Mesenchymal stem cell (in vitro differentiated cells and primary cell): ENCODE measurements around the gene ASB1.
A peak's percentile ranks its signal among the peaks of the same experiment; 100 is the strongest.

Experiments
- DNase-seq: peaks from one replicate; pipeline ENCODE4 v3.0.0-alpha.2; 2013
- H2AFZ ChIP-seq: one replicate; pipeline ENCODE4 v1.6.1; 2013; ENCODE audit warnings: low read depth, mild to moderate bottlenecking, control low read depth, inconsistent platforms, low read length, moderate library complexity
- H2AK5ac ChIP-seq: 2 replicates; pipeline ENCODE4 v1.6.1; 2013; ENCODE audit warnings: low read length, moderate library complexity, mild to moderate bottlenecking, inconsistent platforms; ENCODE audit not compliant: severe bottlenecking
- H2BK120ac ChIP-seq: one replicate; pipeline ENCODE4 v1.6.1; 2013; ENCODE audit warnings: low read depth, mild to moderate bottlenecking, inconsistent platforms, low read length, moderate library complexity
- H2BK12ac ChIP-seq, 2 experiments: one replicate each; pipeline ENCODE4 v1.6.1; 2013; ENCODE audit warnings: inconsistent platforms in 2 of 2, low read length in 2 of 2, mild to moderate bottlenecking in 2 of 2, moderate library complexity in 2 of 2, control low read depth in 1 of 2
- H2BK15ac ChIP-seq: one replicate; pipeline ENCODE4 v1.6.1; 2013; ENCODE audit warnings: mild to moderate bottlenecking, low read depth, inconsistent platforms; ENCODE audit not compliant: poor library complexity, severe bottlenecking
- H2BK5ac ChIP-seq: 2 replicates; pipeline ENCODE4 v1.6.1; 2013; ENCODE audit warnings: low read depth, mild to moderate bottlenecking, low read length, control low read depth, inconsistent platforms; ENCODE audit not compliant: poor library complexity, severe bottlenecking
- H3K14ac ChIP-seq, 2 experiments: one replicate each; pipeline ENCODE4 v1.6.1; 2013; ENCODE audit warnings: inconsistent platforms in 2 of 2, low read length in 2 of 2, control low read depth in 1 of 2, mild to moderate bottlenecking in 1 of 2, moderate library complexity in 1 of 2
- H3K18ac ChIP-seq, 2 experiments: one replicate each; pipeline ENCODE4 v1.6.1; 2013; ENCODE audit warnings: inconsistent platforms in 2 of 2, low read length in 2 of 2, control low read depth in 1 of 2, low read depth in 1 of 2, mild to moderate bottlenecking in 1 of 2
- H3K23ac ChIP-seq, 2 experiments: one replicate each; pipeline ENCODE4 v1.6.1; 2013; ENCODE audit warnings: inconsistent platforms in 2 of 2, low read length in 2 of 2, mild to moderate bottlenecking in 2 of 2, moderate library complexity in 2 of 2, control low read depth in 1 of 2
- H3K27ac ChIP-seq: 2 replicates; pipeline ENCODE4 v1.5.1; 2013; ENCODE audit warnings: mild to moderate bottlenecking, moderate library complexity, low read length, control low read depth, inconsistent platforms; ENCODE audit not compliant: poor library complexity, severe bottlenecking
- H3K27me3 ChIP-seq, 2 experiments: 2 replicates each; pipeline versions ENCODE4 v1.6.1 to v1.7.0; 2013; ENCODE audit warnings: low read length in 2 of 2, mild to moderate bottlenecking in 2 of 2, moderate library complexity in 2 of 2, control low read depth in 1 of 2, inconsistent platforms in 1 of 2; ENCODE audit not compliant: control insufficient read depth in 1 of 2, insufficient read depth in 1 of 2
- H3K36me3 ChIP-seq, 2 experiments: 2 replicates each; pipeline versions ENCODE4 v1.6.1 to v1.7.0; 2013; ENCODE audit warnings: low read length in 2 of 2, control low read depth in 1 of 2, inconsistent platforms in 1 of 2, low read depth in 1 of 2, mild to moderate bottlenecking in 1 of 2; ENCODE audit not compliant: insufficient read depth in 2 of 2, control insufficient read depth in 1 of 2
- H3K4ac ChIP-seq, 2 experiments: one replicate each; pipeline ENCODE4 v1.6.1; 2013; ENCODE audit warnings: inconsistent platforms in 2 of 2, low read length in 2 of 2, mild to moderate bottlenecking in 2 of 2, moderate library complexity in 2 of 2, control low read depth in 1 of 2, low read depth in 1 of 2
- H3K4me1 ChIP-seq: 2 replicates; pipeline ENCODE4 v1.6.1; 2013; ENCODE audit warnings: low read depth, low read length, control low read depth; ENCODE audit not compliant: control insufficient read depth, insufficient read depth
- H3K4me2 ChIP-seq: 2 replicates; pipeline ENCODE4 v1.6.1; 2013; ENCODE audit warnings: low read length, mild to moderate bottlenecking, inconsistent platforms; ENCODE audit not compliant: poor library complexity, severe bottlenecking
- H3K4me3 ChIP-seq, 2 experiments: 2 replicates each; pipeline versions ENCODE4 v1.5.1 to v1.7.0; 2013; ENCODE audit warnings: low read length in 2 of 2, mild to moderate bottlenecking in 2 of 2, control low read depth in 1 of 2, low read depth in 1 of 2; ENCODE audit not compliant: insufficient read depth in 1 of 2
- H3K79me1 ChIP-seq: replicated peaks from 2 replicates; pipeline ENCODE4 v1.6.1; 2013; ENCODE audit warnings: mild to moderate bottlenecking, control low read depth, low read length, inconsistent platforms; ENCODE audit not compliant: poor library complexity, severe bottlenecking
- H3K9ac ChIP-seq: 2 replicates; pipeline ENCODE4 v1.7.0; 2013; ENCODE audit warnings: mild to moderate bottlenecking, low read length, moderate library complexity
- H3K9me3 ChIP-seq: 2 replicates; pipeline ENCODE4 v1.7.0; 2013; ENCODE audit warnings: mild to moderate bottlenecking, low read length; ENCODE audit not compliant: control insufficient read depth
- H4K8ac ChIP-seq: one replicate; pipeline ENCODE4 v1.6.1; 2013; ENCODE audit warnings: inconsistent platforms, mild to moderate bottlenecking, low read length, moderate library complexity
- H4K91ac ChIP-seq: one replicate; pipeline ENCODE4 v1.6.1; 2013; ENCODE audit warnings: mild to moderate bottlenecking, low read length, inconsistent platforms
- WGBS: methylation state at CpG from one replicate; pipeline ENCODE4 v1.1.7; 2013; ENCODE audit warnings: mixed read lengths; 5-methylcytosine and 5-hydroxymethylcytosine counted together

The ASB1 gene

GRCh38 chr2:238456449-238456848, 29.7 kb downstream of the ASB1 start:
- Histone ChIP-seq H4K8ac (no peak overlapping the region), H3K27ac (no peak overlapping the region), H4K91ac (no peak overlapping the region), H3K36me3 (peaks cover 12 to 19% of the 10 kb centered on the region in 2 experiments), H3K9me3 (peaks cover 9% of the 10 kb centered on the region), H2AK5ac (no peak overlapping the region), H3K79me1 (peaks cover 2% of the 10 kb centered on the region), H2BK5ac (no peak overlapping the region), H3K4me2 (no peak overlapping the region), H3K18ac (no peak overlapping the region), H2BK15ac (no peak overlapping the region), H3K4ac (no peak overlapping the region), H3K23ac (no peak overlapping the region), H3K27me3 (peaks cover 0 to 5% of the 10 kb centered on the region in 2 experiments), H3K4me1 (no peaks in the 10 kb centered on the region), H2BK12ac (no peak overlapping the region), H3K9ac (no peak overlapping the region), H3K14ac (no peak overlapping the region), H2BK120ac (no peak overlapping the region), H2AFZ (no peak overlapping the region), H3K4me3 (no peak overlapping the region)
- no peak for DNase-seq
- 78% methylated on average over 1 of the region's 1 CpG for whole genome bisulfite sequencing

- no peak overlapping the region for H2BK15ac ChIP-seq
- no peaks in the 10 kb centered on the region for H3K4me1 ChIP-seq
- no peak overlapping the region for H3K27ac ChIP-seq
- H3K4ac ChIP-seq, result no peak overlapping the region
- H2AFZ ChIP-seq, result no peak overlapping the region
- no peak overlapping the region for H3K14ac ChIP-seq
- H3K4me3 ChIP-seq, result no peak overlapping the region
- H4K91ac ChIP-seq, result no peak overlapping the region
- no peak overlapping the region for H3K9ac ChIP-seq
- H2BK12ac ChIP-seq, result no peak overlapping the region
- H3K18ac ChIP-seq, result no peak overlapping the region
- no peak overlapping the region for H4K8ac ChIP-seq
- no peak overlapping the region for H3K23ac ChIP-seq
- H3K4me2 ChIP-seq, result no peak overlapping the region
- peaks cover 9% of the 10 kb centered on the region for H3K9me3 ChIP-seq
- no peaks in the 10 kb centered on the region for H3K79me1 ChIP-seq
- H2AK5ac ChIP-seq, result no peak overlapping the region
- no peak overlapping the region for H2BK5ac ChIP-seq
- WGBS, result 88% methylated on average over 9 of the region's 10 CpGs
- peaks cover 7 to 11% of the 10 kb centered on the region in 2 experiments for H3K36me3 ChIP-seq
- no peak overlapping the region for H2BK120ac ChIP-seq
- H3K27me3 ChIP-seq, result peaks cover 0 to 5% of the 10 kb centered on the region in 2 experiments
- no peak for DNase-seq
These were observed 30.5 kb downstream of the ASB1 start for GRCh38 chr2:238456970-238457926.

- no peak overlapping the region for H3K4ac ChIP-seq
- H3K79me1 ChIP-seq, result no peaks in the 10 kb centered on the region
- no peak overlapping the region for H3K14ac ChIP-seq
- peaks cover 4 to 6% of the 10 kb centered on the region in 2 experiments for H3K36me3 ChIP-seq
- H3K9me3 ChIP-seq, result peaks cover 9% of the 10 kb centered on the region
- H2BK15ac ChIP-seq, result no peak overlapping the region
- H4K91ac ChIP-seq, result no peak overlapping the region
- peak overlapping the region in 1 of 2 experiments; percentile 46 for H3K4me3 ChIP-seq
- DNase-seq, result no peak
- no peak overlapping the region for H2BK120ac ChIP-seq
- no peak overlapping the region for H2AK5ac ChIP-seq
- H3K23ac ChIP-seq, result no peak overlapping the region
- WGBS, result 87% methylated on average over 3 of the region's 3 CpGs
- H3K4me1 ChIP-seq, result no peaks in the 10 kb centered on the region
- H3K27ac ChIP-seq, result no peak overlapping the region
- no peak overlapping the region for H3K4me2 ChIP-seq
- H3K9ac ChIP-seq, result no peak overlapping the region
- H2BK5ac ChIP-seq, result no peak overlapping the region
- no peak overlapping the region for H2AFZ ChIP-seq
- H4K8ac ChIP-seq, result no peak overlapping the region
- H3K27me3 ChIP-seq, result peaks cover 0 to 5% of the 10 kb centered on the region in 2 experiments
- no peak overlapping the region for H3K18ac ChIP-seq
- no peak overlapping the region for H2BK12ac ChIP-seq
These were observed 31.2 kb downstream of the ASB1 start for GRCh38 chr2:238457927-238458324.

- Histone ChIP-seq H3K4me1 (no peaks in the 10 kb centered on the region), H3K79me1 (no peaks in the 10 kb centered on the region), H3K14ac (no peak overlapping the region), H4K91ac (no peak overlapping the region), H3K23ac (no peak overlapping the region), H3K9me3 (peaks cover 9% of the 10 kb centered on the region), H3K4me3 (peak overlapping the region in 1 of 2 experiments; percentile 46), H2BK120ac (no peak overlapping the region), H3K27me3 (peaks cover 0 to 5% of the 10 kb centered on the region in 2 experiments), H3K36me3 (peaks cover 0 to 3% of the 10 kb centered on the region in 2 experiments), H3K27ac (no peak overlapping the region), H3K18ac (no peak overlapping the region), H3K4ac (no peak overlapping the region), H4K8ac (no peak overlapping the region), H3K9ac (peak overlapping the region; percentile 58), H3K4me2 (no peak overlapping the region), H2AFZ (no peak overlapping the region), H2BK5ac (no peak overlapping the region), H2BK15ac (no peak overlapping the region), H2BK12ac (no peak overlapping the region), H2AK5ac (no peak overlapping the region)
- 79% methylated on average over 12 of the region's 12 CpGs for whole genome bisulfite sequencing
- no peak for DNase-seq
These were observed 31.9 kb downstream of the ASB1 start for GRCh38 chr2:238458651-238459050.
